NT2/D1 (cell line): ENCODE results near the gene CLEC2B.

Experiments
- DNase-seq: peaks from one replicate; pipeline ENCODE4 v3.0.0-alpha.2; 2011; ENCODE audit warnings: low read depth, low spot score
- H3K27me3 ChIP-seq: 2 replicates; pipeline ENCODE4 v1.6.0; 2011; ENCODE audit warnings: mild to moderate bottlenecking; ENCODE audit not compliant: insufficient read length, insufficient read depth
- H3K36me3 ChIP-seq: 2 replicates; pipeline ENCODE4 v1.6.1; 2011; ENCODE audit warnings: mild to moderate bottlenecking, low read length, mixed read lengths; ENCODE audit not compliant: insufficient read depth, insufficient read length
- H3K4me1 ChIP-seq: 2 replicates; pipeline ENCODE4 v1.5.1; 2011; ENCODE audit not compliant: insufficient read depth, insufficient read length
- H3K4me3 ChIP-seq: 2 replicates; pipeline ENCODE4 v1.5.1; 2011; ENCODE audit warnings: low read depth; ENCODE audit not compliant: insufficient read length
- H3K9ac ChIP-seq: 2 replicates; pipeline ENCODE4 v1.6.0; 2011; ENCODE audit warnings: low read depth; ENCODE audit not compliant: insufficient read length
- H3K9me3 ChIP-seq: 2 replicates; pipeline ENCODE4 v1.5.1; 2011; ENCODE audit warnings: mild to moderate bottlenecking, low read length; ENCODE audit not compliant: insufficient read depth
- SUZ12 ChIP-seq: IDR thresholded peaks from 2 replicates; pipeline ENCODE4 v1.6.1; 2011; ENCODE audit not compliant: insufficient read length, insufficient read depth; ENCODE audit errors: extremely low read depth
- YY1 ChIP-seq: IDR thresholded peaks from 2 replicates; pipeline ENCODE4 v1.6.1; 2011; ENCODE audit not compliant: insufficient read length, insufficient read depth
- ZNF274 ChIP-seq: IDR thresholded peaks from 2 replicates; pipeline ENCODE4 v1.6.1; 2011; ENCODE audit warnings: mild to moderate bottlenecking, low read depth, low read length

Gene CLEC2B

GRCh38 chr12:9827209-9827888 is 41.8 kb downstream of the CLEC2B start, which contains the start of gene KLRF1:
KLRF1 (plus strand) TSS chr12:9827481; CDS start chr12:9827545, 64 bp downstream.
- TF ChIP-seq SUZ12 (no peak), YY1 (no peak), ZNF274 (no peak)

GRCh38 chr12:9820281-9820930 is 48.7 kb downstream of the CLEC2B start:
- Histone ChIP-seq H3K9ac (no peak overlapping the region), H3K4me3 (no peak overlapping the region), H3K36me3 (no peaks in the 10 kb centered on the region), H3K27me3 (no peaks in the 10 kb centered on the region), H3K4me1 (peaks cover 3% of the 10 kb centered on the region), H3K9me3 (0 out of 2 replicates have a peak, but pooled peaks cover 4% of the 10 kb centered on the region)
- no peak for TF ChIP-seq ZNF274
- no peak for TF ChIP-seq SUZ12
- no peak for TF ChIP-seq YY1
- no peak for DNase-seq

More at GRCh38 chr12:9827209-9827888, 41.8 kb downstream of the CLEC2B start, which contains the start of gene KLRF1:
- no peak for DNase-seq
- H3K9ac ChIP-seq: no peak within 1 kb of the TSS
- no peak within 1 kb of the TSS for H3K4me3 ChIP-seq
- no peaks in the 10 kb centered on the region for H3K4me1 ChIP-seq
- H3K9me3 ChIP-seq: 0 out of 2 replicates have a peak, but pooled peaks cover 3% of the 10 kb centered on the region
- H3K36me3 ChIP-seq: no peaks in the 10 kb centered on the region
- no peaks in the 10 kb centered on the region for H3K27me3 ChIP-seq

GRCh38 chr12:9813821-9814798 is 55.0 kb downstream of the CLEC2B start:
- no peaks in the 10 kb centered on the region for H3K27me3 ChIP-seq
- peak overlapping the region; percentile 12 for H3K9ac ChIP-seq
- DNase-seq: peak; percentile 69
- no peaks in the 10 kb centered on the region for H3K36me3 ChIP-seq
- no peak overlapping the region for H3K4me3 ChIP-seq
- TF ChIP-seq ZNF274 (no peak), YY1 (no peak), SUZ12 (no peak)
- peaks cover 2% of the 10 kb centered on the region for H3K4me1 ChIP-seq
- H3K9me3 ChIP-seq: no peaks in the 10 kb centered on the region

GRCh38 chr12:9811621-9812020 is 57.5 kb downstream of the CLEC2B start:
- no peak for DNase-seq
- TF ChIP-seq SUZ12 (no peak), ZNF274 (no peak), YY1 (no peak)
- H3K9me3 ChIP-seq: no peaks in the 10 kb centered on the region
- no peak overlapping the region for H3K4me3 ChIP-seq
- no peaks in the 10 kb centered on the region for H3K36me3 ChIP-seq
- peaks cover 2% of the 10 kb centered on the region for H3K4me1 ChIP-seq
- H3K27me3 ChIP-seq: no peaks in the 10 kb centered on the region
- no peak overlapping the region for H3K9ac ChIP-seq

GRCh38 chr12:9810671-9811070 is 58.5 kb downstream of the CLEC2B start:
- Histone ChIP-seq H3K4me1 (peaks cover 2% of the 10 kb centered on the region), H3K4me3 (no peak overlapping the region), H3K9ac (no peak overlapping the region), H3K27me3 (no peaks in the 10 kb centered on the region), H3K36me3 (no peaks in the 10 kb centered on the region), H3K9me3 (no peaks in the 10 kb centered on the region)
- TF ChIP-seq ZNF274 (no peak), YY1 (no peak), SUZ12 (no peak)
- no peak for DNase-seq

- no peaks in the 10 kb centered on the region for H3K27me3 ChIP-seq
- no peaks in the 10 kb centered on the region for H3K9me3 ChIP-seq
- H3K9ac ChIP-seq: no peak overlapping the region
- peaks cover 2% of the 10 kb centered on the region for H3K4me1 ChIP-seq
- no peaks in the 10 kb centered on the region for H3K36me3 ChIP-seq
- no peak for DNase-seq
- no peak for TF ChIP-seq ZNF274
- TF ChIP-seq YY1: no peak
- no peak for TF ChIP-seq SUZ12
- H3K4me3 ChIP-seq: no peak overlapping the region
Observed at GRCh38 chr12:9809866-9810265, 59.3 kb downstream of the CLEC2B start.
